Astrocyte (in vitro differentiated cells and primary cell): ENCODE data around the gene GSE1. TPM values are rescaled to one million over a fixed set of nuclear protein-coding genes. Genes with fewer than 3 reads are reported as not detected.

Experiments
- DNase-seq: peaks from one replicate; pipeline ENCODE4 v3.0.0-alpha.2; 2010; ENCODE audit warnings: low read depth
- FAIRE-seq: peaks from 2 replicates; lab custom pipeline; 2011; peaks lifted over from hg19 to GRCh38; lab: Jason Lieb, UNC
- H2AFZ ChIP-seq: 2 replicates; pipeline ENCODE4 v1.6.0; 2012; ENCODE audit warnings: low read depth, low read length, inconsistent platforms
- H3K27ac ChIP-seq: 2 replicates; pipeline ENCODE4 v1.5.1; 2011; ENCODE audit warnings: low read depth, low read length, inconsistent platforms
- H3K27me3 ChIP-seq: 2 replicates; pipeline ENCODE4 v1.6.0; 2011; ENCODE audit warnings: low read length, inconsistent platforms; ENCODE audit not compliant: insufficient read depth
- H3K36me3 ChIP-seq: 2 replicates; pipeline ENCODE4 v1.5.1; 2011; ENCODE audit warnings: low read length, inconsistent platforms; ENCODE audit not compliant: insufficient read depth
- H3K4me1 ChIP-seq: 2 replicates; pipeline ENCODE4 v1.5.1; 2011; ENCODE audit warnings: low read length, inconsistent platforms; ENCODE audit not compliant: insufficient read depth
- H3K4me2 ChIP-seq: 2 replicates; pipeline ENCODE4 v1.6.0; 2012; ENCODE audit warnings: low read length, inconsistent platforms
- H3K4me3 ChIP-seq: 2 replicates; pipeline ENCODE4 v1.5.1; 2011; ENCODE audit warnings: low read depth, mild to moderate bottlenecking, low read length, inconsistent platforms; ENCODE audit not compliant: insufficient read depth
- H3K79me2 ChIP-seq: 2 replicates; pipeline ENCODE4 v1.6.0; 2012; ENCODE audit warnings: mild to moderate bottlenecking, low read length, inconsistent platforms; ENCODE audit not compliant: insufficient read depth
- H3K9ac ChIP-seq: 2 replicates; pipeline ENCODE4 v1.6.0; 2012; ENCODE audit warnings: mild to moderate bottlenecking, low read length, inconsistent platforms
- H3K9me3 ChIP-seq: 2 replicates; pipeline ENCODE4 v1.5.1; 2012; ENCODE audit warnings: low read depth, mild to moderate bottlenecking, low read length, inconsistent platforms; ENCODE audit not compliant: insufficient read depth
- H4K20me1 ChIP-seq: 2 replicates; pipeline ENCODE4 v1.6.0; 2012; ENCODE audit warnings: low read length, inconsistent platforms; ENCODE audit not compliant: insufficient read depth
- H3K27ac Mint-ChIP-seq: one replicate; pipeline ENCODE4 v1.8.0; 2021; ENCODE audit warnings: mild to moderate bottlenecking, mixed read lengths; ENCODE audit not compliant: unreplicated experiment
- H3K27me3 Mint-ChIP-seq: one replicate; pipeline ENCODE4 v1.8.0; 2021; ENCODE audit warnings: low read depth, mixed read lengths; ENCODE audit not compliant: unreplicated experiment
- H3K36me3 Mint-ChIP-seq: one replicate; pipeline ENCODE4 v1.8.0; 2021; ENCODE audit warnings: low read depth, mixed read lengths; ENCODE audit not compliant: unreplicated experiment
- H3K4me1 Mint-ChIP-seq: one replicate; pipeline ENCODE4 v1.8.0; 2021; ENCODE audit warnings: low read depth, mixed read lengths; ENCODE audit not compliant: unreplicated experiment
- H3K4me3 Mint-ChIP-seq: one replicate; pipeline ENCODE4 v1.8.0; 2021; ENCODE audit warnings: mild to moderate bottlenecking, moderate library complexity, mixed read lengths; ENCODE audit not compliant: unreplicated experiment
- H3K9me3 Mint-ChIP-seq: one replicate; pipeline ENCODE4 v1.8.0; 2021; ENCODE audit warnings: mild to moderate bottlenecking, mixed read lengths; ENCODE audit not compliant: unreplicated experiment
- CTCF ChIP-seq: IDR thresholded peaks from 2 replicates; pipeline ENCODE4 v1.5.1; 2011; ENCODE audit warnings: low read depth, mild to moderate bottlenecking, inconsistent platforms, low read length, moderate library complexity; ENCODE audit not compliant: insufficient read depth
- EZH2 ChIP-seq: IDR thresholded peaks from 2 replicates; pipeline ENCODE4 v1.6.1; 2012; ENCODE audit warnings: mild to moderate bottlenecking, low read length, inconsistent platforms; ENCODE audit not compliant: insufficient read depth
- total RNA-seq: library from RNA; stranded (reverse); gene quantifications from 2 replicates; pipeline ENCODE4 v1.2.1, GENCODE V29; 2021

Gene GSE1
- total RNA-seq, 1 donor from 2014 or later, result 35.0 TPM

- H3K9me3 ChIP-seq, result peaks cover 8% of the 10 kb centered on the region
- no peaks in the 10 kb centered on the region for H3K27me3 Mint-ChIP-seq
- H3K4me1 ChIP-seq, result no peaks in the 10 kb centered on the region
- H3K4me1 Mint-ChIP-seq, result peaks cover 8% of the 10 kb centered on the region
- no peaks in the 10 kb centered on the region for H3K36me3 ChIP-seq
- H3K27ac Mint-ChIP-seq, result no peak overlapping the region
- H3K79me2 ChIP-seq, result peaks cover 26% of the 10 kb centered on the region
- no peak overlapping the region for H3K4me3 ChIP-seq
- H3K9me3 Mint-ChIP-seq, result peaks cover 3% of the 10 kb centered on the region
- peaks cover 14% of the 10 kb centered on the region for H3K36me3 Mint-ChIP-seq
- H4K20me1 ChIP-seq, result peaks cover 99% of the 10 kb centered on the region
- TF ChIP-seq CTCF (no peak), EZH2 (no peak)
- DNase-seq (no peak), FAIRE-seq (no peak)
- no peak overlapping the region for H3K4me2 ChIP-seq
- no peak overlapping the region for H2AFZ ChIP-seq
- no peak overlapping the region for H3K9ac ChIP-seq
- no peaks in the 10 kb centered on the region for H3K27me3 ChIP-seq
- H3K27ac ChIP-seq, result no peak overlapping the region
- H3K4me3 Mint-ChIP-seq, result no peak overlapping the region
These were observed 20.3 kb downstream of the GSE1 start for GRCh38 chr16:85633438-85633743.

GRCh38 chr16:85633888-85634287 lies 20.8 kb downstream of the GSE1 start:
- Histone ChIP-seq H3K27ac (no peak overlapping the region), H3K27me3 (no peaks in the 10 kb centered on the region), H3K79me2 (peaks cover 22% of the 10 kb centered on the region), H3K36me3 (no peaks in the 10 kb centered on the region), H3K4me2 (no peak overlapping the region), H4K20me1 (peaks cover 98% of the 10 kb centered on the region), H3K9me3 (peaks cover 8% of the 10 kb centered on the region), H3K4me1 (no peaks in the 10 kb centered on the region), H2AFZ (no peak overlapping the region), H3K4me3 (no peak overlapping the region), H3K9ac (no peak overlapping the region)
- no peak overlapping the region for H3K27ac Mint-ChIP-seq
- no peak for TF ChIP-seq CTCF
- TF ChIP-seq EZH2, result no peak
- H3K4me3 Mint-ChIP-seq, result no peak overlapping the region
- no peak for DNase-seq
- FAIRE-seq, result no peak
- peaks cover 3% of the 10 kb centered on the region for H3K9me3 Mint-ChIP-seq
- no peaks in the 10 kb centered on the region for H3K27me3 Mint-ChIP-seq
- H3K4me1 Mint-ChIP-seq, result peaks cover 3% of the 10 kb centered on the region
- H3K36me3 Mint-ChIP-seq, result peaks cover 10% of the 10 kb centered on the region

- Histone ChIP-seq H3K4me3 (no peak overlapping the region), H3K27ac (no peak overlapping the region), H2AFZ (no peak overlapping the region), H3K9ac (no peak overlapping the region), H3K27me3 (no peaks in the 10 kb centered on the region), H3K9me3 (peaks cover 2% of the 10 kb centered on the region), H3K4me2 (no peak overlapping the region), H3K4me1 (no peaks in the 10 kb centered on the region), H3K79me2 (peaks cover 19% of the 10 kb centered on the region), H4K20me1 (peaks cover 98% of the 10 kb centered on the region), H3K36me3 (no peaks in the 10 kb centered on the region)
- no peak for DNase-seq
- Mint-ChIP-seq H3K27ac (no peak overlapping the region), H3K4me3 (no peak overlapping the region), H3K27me3 (no peaks in the 10 kb centered on the region), H3K36me3 (peaks cover 2% of the 10 kb centered on the region), H3K4me1 (no peaks in the 10 kb centered on the region), H3K9me3 (no peaks in the 10 kb centered on the region)
- no peak for FAIRE-seq
- TF ChIP-seq CTCF (no peak), EZH2 (no peak)
These were observed 21.8 kb downstream of the GSE1 start for GRCh38 chr16:85634747-85635544.
